CD1c-positive myeloid dendritic cell (primary cell): ENCODE data around the gene DDR2.

Source experiments
- DNase-seq: peaks from one replicate; pipeline ENCODE4 v3.0.0-alpha.2; 2016; ENCODE audit errors: extremely low spot score

Gene DDR2

GRCh38 chr1:162672622-162673260 lies 40.5 kb downstream of the DDR2 start:
- no peak for DNase-seq

GRCh38 chr1:162674034-162674608 lies 41.9 kb downstream of the DDR2 start:
- DNase-seq, result no peak

GRCh38 chr1:162676087-162676486 lies 43.8 kb downstream of the DDR2 start:
- DNase-seq, result no peak

GRCh38 chr1:162676750-162677149 lies 44.5 kb downstream of the DDR2 start:
- no peak for DNase-seq

GRCh38 chr1:162677607-162678371 lies 45.5 kb downstream of the DDR2 start:
- no peak for DNase-seq

- no peak for DNase-seq
Measured at GRCh38 chr1:162678439-162678838, 46.2 kb downstream of the DDR2 start.

- no peak for DNase-seq
Measured at GRCh38 chr1:162679298-162679697, 47.0 kb downstream of the DDR2 start.

GRCh38 chr1:162680419-162681121 lies 48.3 kb downstream of the DDR2 start:
- no peak for DNase-seq

- DNase-seq, result no peak
Measured at GRCh38 chr1:162681122-162681436, 48.8 kb downstream of the DDR2 start.

- no peak for DNase-seq
Measured at GRCh38 chr1:162682013-162682419, 49.8 kb downstream of the DDR2 start.

- no peak for DNase-seq
Measured at GRCh38 chr1:162687870-162688269, 55.6 kb downstream of the DDR2 start.

GRCh38 chr1:162688521-162688920 lies 56.3 kb downstream of the DDR2 start:
- DNase-seq, result no peak

- no peak for DNase-seq
Measured at GRCh38 chr1:162688931-162689330, 56.7 kb downstream of the DDR2 start.

- no peak for DNase-seq
Measured at GRCh38 chr1:162689745-162690671, 57.7 kb downstream of the DDR2 start.

- DNase-seq, result no peak
Measured at GRCh38 chr1:162690672-162691434, 58.6 kb downstream of the DDR2 start.

- no peak for DNase-seq
Measured at GRCh38 chr1:162691999-162692575, 59.8 kb downstream of the DDR2 start.

- no peak for DNase-seq
Measured at GRCh38 chr1:162694911-162695310, 62.6 kb downstream of the DDR2 start.

GRCh38 chr1:162695687-162696086 lies 63.4 kb downstream of the DDR2 start:
- DNase-seq, result no peak

GRCh38 chr1:162696286-162696862 lies 64.1 kb downstream of the DDR2 start:
- no peak for DNase-seq
